COLO668 (cell line): ENCODE measurements around the gene ACVR2A.

Experiments used
- DNase-seq: peaks from one replicate; lab custom pipeline; 2025; ENCODE audit not compliant: unreplicated experiment; lab: John Stamatoyannopoulos, UW

The ACVR2A gene

GRCh38 chr2:147917161-147917560 is 72.3 kb downstream of the ACVR2A start:
- DNase-seq: no peak

GRCh38 chr2:147923846-147924245 is 79.0 kb downstream of the ACVR2A start:
- DNase-seq: no peak

- DNase-seq: no peak
These were observed 79.8 kb downstream of the ACVR2A start for GRCh38 chr2:147924647-147925046.

GRCh38 chr2:147925886-147926285 is 81.1 kb downstream of the ACVR2A start:
- no peak for DNase-seq

- DNase-seq: no peak
These were observed 82.3 kb downstream of the ACVR2A start for GRCh38 chr2:147927053-147927588.

- no peak for DNase-seq
These were observed 89.1 kb downstream of the ACVR2A start for GRCh38 chr2:147933931-147934330.

- DNase-seq: no peak
These were observed 90.2 kb downstream of the ACVR2A start for GRCh38 chr2:147934881-147935620.

GRCh38 chr2:147937744-147938349 is 93.0 kb downstream of the ACVR2A start:
- no peak for DNase-seq

- DNase-seq: no peak
These were observed 94.5 kb downstream of the ACVR2A start for GRCh38 chr2:147939313-147939712.

- DNase-seq: no peak
These were observed 100.8 kb downstream of the ACVR2A start for GRCh38 chr2:147945660-147946059.

GRCh38 chr2:147952118-147952517 is 107.3 kb downstream of the ACVR2A start:
- DNase-seq: no peak

- no peak for DNase-seq
These were observed 123.7 kb downstream of the ACVR2A start for GRCh38 chr2:147968571-147968970.

GRCh38 chr2:147976102-147976501 is 131.3 kb downstream of the ACVR2A start:
- DNase-seq: no peak

- DNase-seq: no peak
These were observed 132.8 kb downstream of the ACVR2A start for GRCh38 chr2:147977679-147978078.
